PC-3 (cell line): Measurements from ENCODE around the gene SRGAP1. TPM values are rescaled to one million over a fixed set of nuclear protein-coding genes. Genes with fewer than 3 reads are reported as not detected.
"Not testable (repeated sequence)": the region's sequence is repeated elsewhere in the genome, so short reads cannot be mapped to it uniquely, and the experiment has no call there.

Experiments used
- ATAC-seq: fragments of 200-7000 bp; cut with Tn5 transposase; 2 replicates; pipeline ENCODE4 v1.9.1; 2020; ENCODE audit warnings: mild to moderate bottlenecking, moderate library complexity
- BruUV-seq: library from RNA; stranded (reverse); fragments of 400-500 nt; replicated peaks from 2 replicates; lab custom pipeline; 2021; lab: Mats Ljungman, UMichigan
- CTCF ChIA-PET: fragments of 300-600 bp; sonication (Branson Sonifier 250); formaldehyde crosslinking; loops from one replicate; lab custom pipeline; 2022; ENCODE audit warnings: antibody characterized with exemption; lab: Charles Lee
- POLR2A ChIA-PET: fragments of 300-600 bp; sonication (Branson Sonifier 250); formaldehyde crosslinking; loops from one replicate; lab custom pipeline; 2022; ENCODE audit warnings: antibody characterized with exemption; ENCODE audit not compliant: unreplicated experiment; lab: Charles Lee
- DNase-seq: peaks from one replicate; pipeline ENCODE4 v3.0.0-alpha.2; 2015
- H2AFZ ChIP-seq: fragments of 300-600 bp; sonication (generic); 2 replicates; pipeline ENCODE4 v1.6.0; 2016; ENCODE audit warnings: antibody characterized with exemption, low read length
- H3F3A ChIP-seq: fragments of 300-600 bp; sonication (generic); one replicate; pipeline ENCODE4 v1.6.0; 2017; ENCODE audit warnings: antibody characterized with exemption, low read length, control low read depth, mild to moderate bottlenecking; ENCODE audit not compliant: unreplicated experiment
- H3K27ac ChIP-seq: fragments of 300-600 bp; sonication (generic); 2 replicates; pipeline ENCODE4 v1.5.1; 2016; ENCODE audit warnings: mild to moderate bottlenecking, low read length
- H3K27me3 ChIP-seq: fragments of 300-600 bp; sonication (generic); 2 replicates; pipeline ENCODE4 v1.6.1; 2016; ENCODE audit warnings: low read length, mixed read lengths
- H3K36me3 ChIP-seq: fragments of 300-600 bp; sonication (generic); 2 replicates; pipeline ENCODE4 v1.6.1; 2016; ENCODE audit warnings: low read depth, mixed run types, low read length, mixed read lengths
- H3K4me1 ChIP-seq: fragments of 300-600 bp; sonication (generic); 2 replicates; pipeline ENCODE4 v1.5.1; 2016; ENCODE audit warnings: low read length; ENCODE audit not compliant: insufficient read depth
- H3K4me2 ChIP-seq: fragments of 300-600 bp; sonication (generic); 2 replicates; pipeline ENCODE4 v1.6.0; 2016; ENCODE audit warnings: low read length
- H3K4me3 ChIP-seq: fragments of 300-600 bp; sonication (generic); 2 replicates; pipeline ENCODE4 v1.5.1; 2016; ENCODE audit warnings: mild to moderate bottlenecking, low read length, mixed read lengths
- H3K79me2 ChIP-seq: fragments of 300-600 bp; sonication (generic); 2 replicates; pipeline ENCODE4 v1.6.1; 2017; ENCODE audit warnings: low read length, mixed read lengths
- H3K9ac ChIP-seq: fragments of 300-600 bp; sonication (generic); 2 replicates; pipeline ENCODE4 v1.6.0; 2016; ENCODE audit warnings: mild to moderate bottlenecking, low read length
- H3K9me2 ChIP-seq: fragments of 300-600 bp; sonication (generic); replicated peaks from 2 replicates; pipeline ENCODE4 v1.6.1; 2016; ENCODE audit warnings: mixed run types, low read length, mixed read lengths
- H3K9me3 ChIP-seq: fragments of 300-600 bp; sonication (generic); 2 replicates; pipeline ENCODE4 v1.6.1; 2016; ENCODE audit warnings: low read length, mixed read lengths
- H4K20me1 ChIP-seq: fragments of 300-600 bp; sonication (generic); 2 replicates; pipeline ENCODE4 v1.6.1; 2016; ENCODE audit warnings: low read length, mixed read lengths
- EZH2 ChIP-seq: fragments of 300-600 bp; sonication (generic); IDR thresholded peaks from one replicate; pipeline ENCODE4 v1.6.1; 2017; ENCODE audit warnings: antibody characterized with exemption, mild to moderate bottlenecking, low read length; ENCODE audit not compliant: unreplicated experiment
- EZH2phosphoT487 ChIP-seq: fragments of 300-600 bp; sonication (generic); IDR thresholded peaks from 2 replicates; pipeline ENCODE4 v1.6.1; 2018; ENCODE audit warnings: mild to moderate bottlenecking, antibody characterized with exemption, low read length, borderline replicate concordance
- intact Hi-C: fragments of 100-400 bp; cut with micrococcal nuclease; formaldehyde crosslinking; loops from 2 replicates; pipeline ENCODE4 v1.9.0; 2023
- total RNA-seq: library from RNA; depleted of rRNA; stranded (reverse); fragments of >200 nt; gene quantifications from 2 replicates; pipeline ENCODE4 v1.2.3, GENCODE V29; 2014
- TF ChIP-seq, protein P1 (sequence below): fragments of 300-600 bp; sonication (generic); conservative IDR thresholded peaks from 2 replicates; pipeline ENCODE4 v1.5.1; 2017; ENCODE audit warnings: antibody characterized with exemption, low read depth, mild to moderate bottlenecking, low read length

SRGAP1 gene
- total RNA-seq, 1 experiment from 2014 or later: 11.0 TPM

DNA sequence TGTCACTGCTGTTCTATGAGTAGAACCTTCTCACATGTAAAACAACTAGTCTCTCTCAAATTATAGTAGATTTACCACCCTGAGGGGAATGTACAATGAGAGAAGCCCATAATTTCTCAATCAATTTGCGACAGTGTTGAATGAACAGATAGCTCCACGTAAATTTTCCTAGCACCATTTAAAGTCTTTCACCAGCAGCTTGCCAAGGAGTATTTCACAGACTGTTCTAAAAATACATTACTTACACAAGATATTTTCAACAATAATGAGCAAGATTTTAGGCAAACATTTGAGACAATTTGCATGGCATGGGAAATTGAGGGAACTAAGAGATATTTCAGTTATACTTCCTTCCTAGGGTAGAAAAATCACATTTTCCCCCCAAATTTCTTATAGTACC is 226.0 kb downstream of the SRGAP1 start:
- CTCF ChIA-PET: no interaction called here
- no peak for TF ChIP-seq EZH2
- TF ChIP-seq, protein P1, sequence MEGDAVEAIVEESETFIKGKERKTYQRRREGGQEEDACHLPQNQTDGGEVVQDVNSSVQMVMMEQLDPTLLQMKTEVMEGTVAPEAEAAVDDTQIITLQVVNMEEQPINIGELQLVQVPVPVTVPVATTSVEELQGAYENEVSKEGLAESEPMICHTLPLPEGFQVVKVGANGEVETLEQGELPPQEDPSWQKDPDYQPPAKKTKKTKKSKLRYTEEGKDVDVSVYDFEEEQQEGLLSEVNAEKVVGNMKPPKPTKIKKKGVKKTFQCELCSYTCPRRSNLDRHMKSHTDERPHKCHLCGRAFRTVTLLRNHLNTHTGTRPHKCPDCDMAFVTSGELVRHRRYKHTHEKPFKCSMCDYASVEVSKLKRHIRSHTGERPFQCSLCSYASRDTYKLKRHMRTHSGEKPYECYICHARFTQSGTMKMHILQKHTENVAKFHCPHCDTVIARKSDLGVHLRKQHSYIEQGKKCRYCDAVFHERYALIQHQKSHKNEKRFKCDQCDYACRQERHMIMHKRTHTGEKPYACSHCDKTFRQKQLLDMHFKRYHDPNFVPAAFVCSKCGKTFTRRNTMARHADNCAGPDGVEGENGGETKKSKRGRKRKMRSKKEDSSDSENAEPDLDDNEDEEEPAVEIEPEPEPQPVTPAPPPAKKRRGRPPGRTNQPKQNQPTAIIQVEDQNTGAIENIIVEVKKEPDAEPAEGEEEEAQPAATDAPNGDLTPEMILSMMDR: no peak
- TF ChIP-seq EZH2phosphoT487: no peak
- no peaks in the 10 kb centered on the region for H3K9me3 ChIP-seq
- DNase-seq: no peak
- H3F3A ChIP-seq: no peaks in the 10 kb centered on the region
- no peaks in the 10 kb centered on the region for H3K9me2 ChIP-seq
- H3K27ac ChIP-seq: no peak overlapping the region
- intact Hi-C loops: no loop called here
- no peak overlapping the region for H2AFZ ChIP-seq
- POLR2A ChIA-PET: no interaction called here
- no peak overlapping the region for H3K4me3 ChIP-seq
- BruUV-seq: no TSS peak
- H3K9ac ChIP-seq: no peak overlapping the region
- ATAC-seq: no peak
- no peaks in the 10 kb centered on the region for H3K79me2 ChIP-seq
- no peaks in the 10 kb centered on the region for H4K20me1 ChIP-seq
- H3K27me3 ChIP-seq: no peaks in the 10 kb centered on the region
- H3K4me2 ChIP-seq: no peak overlapping the region
- H3K4me1 ChIP-seq: no peaks in the 10 kb centered on the region
- peaks cover 37% of the 10 kb centered on the region for H3K36me3 ChIP-seq

DNA sequence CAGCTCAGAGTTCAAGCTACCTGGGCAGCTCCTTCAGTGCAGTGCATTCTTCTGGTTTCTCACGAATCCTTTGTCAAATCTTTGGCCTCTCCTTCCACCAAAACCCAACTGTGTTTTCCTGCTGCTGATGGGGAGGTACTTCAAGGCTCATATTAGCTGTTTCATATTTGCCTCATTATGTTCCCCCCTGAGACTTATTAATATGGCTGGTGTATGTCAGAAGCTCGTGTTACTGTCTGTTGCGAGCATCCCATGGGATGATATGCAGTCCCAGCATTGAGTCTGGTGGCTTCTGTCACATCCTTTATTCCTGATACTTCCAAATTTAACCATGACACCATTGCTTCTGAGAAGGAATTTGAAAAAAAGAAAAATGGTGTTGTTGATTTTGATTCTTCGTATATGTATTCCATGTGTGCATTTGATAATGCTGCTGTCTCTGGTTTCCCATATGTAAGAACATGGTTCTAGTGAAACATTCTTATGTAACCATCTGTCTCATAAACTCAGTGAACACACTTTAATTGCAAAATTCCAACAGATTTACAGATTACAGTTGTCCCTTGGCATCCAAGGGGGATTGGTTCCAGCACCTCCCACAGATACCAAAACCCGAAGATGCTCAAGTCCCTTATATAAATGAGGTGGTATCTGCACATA is 228.5 kb downstream of the SRGAP1 start:
- no TSS peak for BruUV-seq
- Histone ChIP-seq H4K20me1 (no peaks in the 10 kb centered on the region), H3K27me3 (no peaks in the 10 kb centered on the region), H3K4me2 (no peak overlapping the region), H3F3A (no peaks in the 10 kb centered on the region), H3K4me3 (no peak overlapping the region), H3K79me2 (no peaks in the 10 kb centered on the region), H3K9ac (no peak overlapping the region), H3K4me1 (peaks cover 13% of the 10 kb centered on the region), H3K9me2 (no peaks in the 10 kb centered on the region), H3K36me3 (peaks cover 31% of the 10 kb centered on the region), H2AFZ (no peak overlapping the region), H3K9me3 (no peaks in the 10 kb centered on the region), H3K27ac (no peak overlapping the region)
- DNase-seq: no peak
- POLR2A ChIA-PET: no interaction called here
- no peak for ATAC-seq
- CTCF ChIA-PET: no interaction called here
- intact Hi-C loops: no loop called here
- TF ChIP-seq, protein P1: no peak
- TF ChIP-seq EZH2 (no peak), EZH2phosphoT487 (no peak)

DNA sequence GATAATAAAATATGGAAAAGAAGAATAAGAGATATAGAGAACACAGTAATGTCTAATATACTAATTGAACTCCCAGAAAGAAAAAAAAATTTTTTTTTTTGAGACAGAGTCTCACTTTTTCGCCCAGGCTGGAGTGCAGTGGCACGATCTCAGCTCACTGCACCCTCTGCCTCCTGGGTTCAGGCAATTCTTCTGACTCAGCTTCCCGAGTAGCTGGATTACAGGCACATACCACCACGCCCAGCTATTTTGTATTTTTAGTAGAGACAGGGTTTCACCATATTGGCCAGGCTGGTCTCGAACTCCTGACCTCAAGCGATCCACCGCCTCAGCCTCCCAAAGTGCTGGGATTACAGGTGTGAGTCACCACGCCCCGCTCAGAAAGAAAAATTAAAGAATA is 232.1 kb downstream of the SRGAP1 start:
- H2AFZ ChIP-seq, DNase-seq, intact Hi-C loops, H4K20me1 ChIP-seq, H3K9me2 ChIP-seq, CTCF ChIA-PET, ATAC-seq, H3K27ac ChIP-seq, H3F3A ChIP-seq, H3K79me2 ChIP-seq, H3K27me3 ChIP-seq, H3K4me2 ChIP-seq, POLR2A ChIA-PET, H3K9ac ChIP-seq, H3K9me3 ChIP-seq, H3K4me3 ChIP-seq, BruUV-seq: not testable (repeated sequence)
- H3K4me1 ChIP-seq: peaks cover 34% of the 10 kb centered on the region
- H3K36me3 ChIP-seq: peaks cover 26% of the 10 kb centered on the region
